Measurements from ENCODE around the gene CNDP1.

Gene CNDP1

DNA sequence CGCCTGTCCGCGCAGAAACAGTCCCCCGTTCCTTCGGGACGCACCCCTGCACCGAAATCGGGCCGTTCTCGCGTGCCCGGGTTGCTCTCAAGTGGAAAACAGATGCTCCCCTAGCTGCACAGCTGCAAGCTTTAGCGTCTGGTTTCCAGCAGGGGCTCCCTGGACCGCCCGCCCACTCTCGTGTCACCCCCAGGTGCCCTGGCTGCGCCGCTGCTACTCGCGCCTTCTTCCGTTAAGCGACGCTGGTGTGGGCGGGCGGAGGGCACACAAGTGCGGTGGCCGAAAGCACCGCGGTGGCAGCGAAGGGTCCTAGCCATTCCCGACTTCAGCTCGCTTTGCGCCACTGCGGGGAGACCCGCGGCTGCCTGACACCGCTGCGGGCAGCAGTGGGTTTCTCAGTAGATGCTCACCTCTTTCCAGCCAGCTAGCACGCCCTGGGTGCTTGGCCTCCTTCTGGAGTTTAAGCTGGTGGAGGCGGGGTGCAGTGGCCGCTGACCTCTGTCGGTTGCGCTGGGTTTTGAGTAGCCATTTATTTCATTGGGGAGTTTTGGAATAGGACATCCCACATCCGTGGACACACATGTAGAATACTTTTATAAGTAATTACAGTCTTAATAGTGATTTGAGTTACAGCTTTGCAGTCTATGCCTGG lies 64.2 kb downstream of the CNDP1 start (continued):
- TF ChIP-seq, protein P1, sequence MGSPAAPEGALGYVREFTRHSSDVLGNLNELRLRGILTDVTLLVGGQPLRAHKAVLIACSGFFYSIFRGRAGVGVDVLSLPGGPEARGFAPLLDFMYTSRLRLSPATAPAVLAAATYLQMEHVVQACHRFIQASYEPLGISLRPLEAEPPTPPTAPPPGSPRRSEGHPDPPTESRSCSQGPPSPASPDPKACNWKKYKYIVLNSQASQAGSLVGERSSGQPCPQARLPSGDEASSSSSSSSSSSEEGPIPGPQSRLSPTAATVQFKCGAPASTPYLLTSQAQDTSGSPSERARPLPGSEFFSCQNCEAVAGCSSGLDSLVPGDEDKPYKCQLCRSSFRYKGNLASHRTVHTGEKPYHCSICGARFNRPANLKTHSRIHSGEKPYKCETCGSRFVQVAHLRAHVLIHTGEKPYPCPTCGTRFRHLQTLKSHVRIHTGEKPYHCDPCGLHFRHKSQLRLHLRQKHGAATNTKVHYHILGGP (tag by site-specific recombination; IDR thresholded peaks at IDR 0.05): no peak
- TF ChIP-seq ZNF266 (tag by site-specific recombination; IDR thresholded peaks at IDR 0.05; ENCODE audit: low read depth) (no peak), ZNF133 (tag by site-specific recombination; IDR thresholded peaks at IDR 0.05) (no peak), ZNF548 (tag by site-specific recombination; IDR thresholded peaks at IDR 0.05) (no peak), WT1 (tag by site-specific recombination; IDR thresholded peaks at IDR 0.05) (no peak), ZNF311 (tag by site-specific recombination; IDR thresholded peaks at IDR 0.05; ENCODE audit: borderline replicate concordance) (no peak), ZBTB7A (tag by site-specific recombination; IDR thresholded peaks at IDR 0.05; ENCODE audit: low read depth) (no peak), ZNF843 (tag by site-specific recombination; IDR thresholded peaks at IDR 0.05) (no peak), ZNF623 (tag by site-specific recombination; IDR thresholded peaks at IDR 0.05) (no peak), ZNF248 (tag by site-specific recombination; IDR thresholded peaks at IDR 0.05) (no peak), ZNF19 (tag by site-specific recombination; IDR thresholded peaks at IDR 0.05; ENCODE audit: low read depth) (no peak), SP7 (tag by site-specific recombination; IDR thresholded peaks at IDR 0.05) (0 out of 2 replicates have a peak, but pooled peaks have one; percentile 17), ZEB2 (tag by site-specific recombination; IDR thresholded peaks at IDR 0.05) (no peak), ZNF654 (tag by site-specific recombination; IDR thresholded peaks at IDR 0.05; ENCODE audit: low read depth) (no peak), ZNF521 (tag by site-specific recombination; IDR thresholded peaks at IDR 0.05) (no peak), SALL2 (tag by site-specific recombination; IDR thresholded peaks at IDR 0.05; ENCODE audit: borderline replicate concordance) (no peak), ZNF140 (tag by site-specific recombination; IDR thresholded peaks at IDR 0.05) (no peak), ZNF792 (tag by site-specific recombination; IDR thresholded peaks at IDR 0.05) (no peak), ZNF768 (tag by site-specific recombination; IDR thresholded peaks at IDR 0.05) (no peak)
- TF ChIP-seq, protein P2, sequence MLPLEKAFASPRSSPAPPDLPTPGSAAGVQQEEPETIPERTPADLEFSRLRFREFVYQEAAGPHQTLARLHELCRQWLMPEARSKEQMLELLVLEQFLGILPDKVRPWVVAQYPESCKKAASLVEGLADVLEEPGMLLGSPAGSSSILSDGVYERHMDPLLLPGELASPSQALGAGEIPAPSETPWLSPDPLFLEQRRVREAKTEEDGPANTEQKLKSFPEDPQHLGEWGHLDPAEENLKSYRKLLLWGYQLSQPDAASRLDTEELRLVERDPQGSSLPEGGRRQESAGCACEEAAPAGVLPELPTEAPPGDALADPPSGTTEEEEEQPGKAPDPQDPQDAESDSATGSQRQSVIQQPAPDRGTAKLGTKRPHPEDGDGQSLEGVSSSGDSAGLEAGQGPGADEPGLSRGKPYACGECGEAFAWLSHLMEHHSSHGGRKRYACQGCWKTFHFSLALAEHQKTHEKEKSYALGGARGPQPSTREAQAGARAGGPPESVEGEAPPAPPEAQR (tag by site-specific recombination; IDR thresholded peaks at IDR 0.05): no peak
- TF ChIP-seq, protein P3, sequence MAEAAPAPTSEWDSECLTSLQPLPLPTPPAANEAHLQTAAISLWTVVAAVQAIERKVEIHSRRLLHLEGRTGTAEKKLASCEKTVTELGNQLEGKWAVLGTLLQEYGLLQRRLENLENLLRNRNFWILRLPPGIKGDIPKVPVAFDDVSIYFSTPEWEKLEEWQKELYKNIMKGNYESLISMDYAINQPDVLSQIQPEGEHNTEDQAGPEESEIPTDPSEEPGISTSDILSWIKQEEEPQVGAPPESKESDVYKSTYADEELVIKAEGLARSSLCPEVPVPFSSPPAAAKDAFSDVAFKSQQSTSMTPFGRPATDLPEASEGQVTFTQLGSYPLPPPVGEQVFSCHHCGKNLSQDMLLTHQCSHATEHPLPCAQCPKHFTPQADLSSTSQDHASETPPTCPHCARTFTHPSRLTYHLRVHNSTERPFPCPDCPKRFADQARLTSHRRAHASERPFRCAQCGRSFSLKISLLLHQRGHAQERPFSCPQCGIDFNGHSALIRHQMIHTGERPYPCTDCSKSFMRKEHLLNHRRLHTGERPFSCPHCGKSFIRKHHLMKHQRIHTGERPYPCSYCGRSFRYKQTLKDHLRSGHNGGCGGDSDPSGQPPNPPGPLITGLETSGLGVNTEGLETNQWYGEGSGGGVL (tag by site-specific recombination; IDR thresholded peaks at IDR 0.05): no peak; the same call in 1 of the 2 replicates
- TF ChIP-seq, protein P4, sequence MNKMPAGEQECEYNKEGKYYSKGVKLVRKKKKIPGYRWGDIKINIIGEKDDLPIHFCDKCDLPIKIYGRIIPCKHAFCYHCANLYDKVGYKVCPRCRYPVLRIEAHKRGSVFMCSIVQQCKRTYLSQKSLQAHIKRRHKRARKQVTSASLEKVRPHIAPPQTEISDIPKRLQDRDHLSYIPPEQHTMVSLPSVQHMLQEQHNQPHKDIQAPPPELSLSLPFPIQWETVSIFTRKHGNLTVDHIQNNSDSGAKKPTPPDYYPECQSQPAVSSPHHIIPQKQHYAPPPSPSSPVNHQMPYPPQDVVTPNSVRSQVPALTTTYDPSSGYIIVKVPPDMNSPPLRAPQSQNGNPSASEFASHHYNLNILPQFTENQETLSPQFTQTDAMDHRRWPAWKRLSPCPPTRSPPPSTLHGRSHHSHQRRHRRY (tag by site-specific recombination; IDR thresholded peaks at IDR 0.05): no peak
- TF ChIP-seq, protein P5, sequence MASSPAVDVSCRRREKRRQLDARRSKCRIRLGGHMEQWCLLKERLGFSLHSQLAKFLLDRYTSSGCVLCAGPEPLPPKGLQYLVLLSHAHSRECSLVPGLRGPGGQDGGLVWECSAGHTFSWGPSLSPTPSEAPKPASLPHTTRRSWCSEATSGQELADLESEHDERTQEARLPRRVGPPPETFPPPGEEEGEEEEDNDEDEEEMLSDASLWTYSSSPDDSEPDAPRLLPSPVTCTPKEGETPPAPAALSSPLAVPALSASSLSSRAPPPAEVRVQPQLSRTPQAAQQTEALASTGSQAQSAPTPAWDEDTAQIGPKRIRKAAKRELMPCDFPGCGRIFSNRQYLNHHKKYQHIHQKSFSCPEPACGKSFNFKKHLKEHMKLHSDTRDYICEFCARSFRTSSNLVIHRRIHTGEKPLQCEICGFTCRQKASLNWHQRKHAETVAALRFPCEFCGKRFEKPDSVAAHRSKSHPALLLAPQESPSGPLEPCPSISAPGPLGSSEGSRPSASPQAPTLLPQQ (tag by site-specific recombination; IDR thresholded peaks at IDR 0.05): no peak
- TF ChIP-seq, protein P6, sequence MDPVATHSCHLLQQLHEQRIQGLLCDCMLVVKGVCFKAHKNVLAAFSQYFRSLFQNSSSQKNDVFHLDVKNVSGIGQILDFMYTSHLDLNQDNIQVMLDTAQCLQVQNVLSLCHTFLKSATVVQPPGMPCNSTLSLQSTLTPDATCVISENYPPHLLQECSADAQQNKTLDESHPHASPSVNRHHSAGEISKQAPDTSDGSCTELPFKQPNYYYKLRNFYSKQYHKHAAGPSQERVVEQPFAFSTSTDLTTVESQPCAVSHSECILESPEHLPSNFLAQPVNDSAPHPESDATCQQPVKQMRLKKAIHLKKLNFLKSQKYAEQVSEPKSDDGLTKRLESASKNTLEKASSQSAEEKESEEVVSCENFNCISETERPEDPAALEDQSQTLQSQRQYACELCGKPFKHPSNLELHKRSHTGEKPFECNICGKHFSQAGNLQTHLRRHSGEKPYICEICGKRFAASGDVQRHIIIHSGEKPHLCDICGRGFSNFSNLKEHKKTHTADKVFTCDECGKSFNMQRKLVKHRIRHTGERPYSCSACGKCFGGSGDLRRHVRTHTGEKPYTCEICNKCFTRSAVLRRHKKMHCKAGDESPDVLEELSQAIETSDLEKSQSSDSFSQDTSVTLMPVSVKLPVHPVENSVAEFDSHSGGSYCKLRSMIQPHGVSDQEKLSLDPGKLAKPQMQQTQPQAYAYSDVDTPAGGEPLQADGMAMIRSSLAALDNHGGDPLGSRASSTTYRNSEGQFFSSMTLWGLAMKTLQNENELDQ (tag by site-specific recombination; IDR thresholded peaks at IDR 0.05; ENCODE audit: low read depth): no peak
- TF ChIP-seq, protein P7, sequence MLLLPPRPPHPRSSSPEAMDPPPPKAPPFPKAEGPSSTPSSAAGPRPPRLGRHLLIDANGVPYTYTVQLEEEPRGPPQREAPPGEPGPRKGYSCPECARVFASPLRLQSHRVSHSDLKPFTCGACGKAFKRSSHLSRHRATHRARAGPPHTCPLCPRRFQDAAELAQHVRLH (tag by site-specific recombination; IDR thresholded peaks at IDR 0.05): no peak
- TF ChIP-seq, protein P8, sequence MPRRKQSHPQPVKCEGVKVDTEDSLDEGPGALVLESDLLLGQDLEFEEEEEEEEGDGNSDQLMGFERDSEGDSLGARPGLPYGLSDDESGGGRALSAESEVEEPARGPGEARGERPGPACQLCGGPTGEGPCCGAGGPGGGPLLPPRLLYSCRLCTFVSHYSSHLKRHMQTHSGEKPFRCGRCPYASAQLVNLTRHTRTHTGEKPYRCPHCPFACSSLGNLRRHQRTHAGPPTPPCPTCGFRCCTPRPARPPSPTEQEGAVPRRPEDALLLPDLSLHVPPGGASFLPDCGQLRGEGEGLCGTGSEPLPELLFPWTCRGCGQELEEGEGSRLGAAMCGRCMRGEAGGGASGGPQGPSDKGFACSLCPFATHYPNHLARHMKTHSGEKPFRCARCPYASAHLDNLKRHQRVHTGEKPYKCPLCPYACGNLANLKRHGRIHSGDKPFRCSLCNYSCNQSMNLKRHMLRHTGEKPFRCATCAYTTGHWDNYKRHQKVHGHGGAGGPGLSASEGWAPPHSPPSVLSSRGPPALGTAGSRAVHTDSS (tag by site-specific recombination; IDR thresholded peaks at IDR 0.05): no peak
- TF ChIP-seq, protein P9, sequence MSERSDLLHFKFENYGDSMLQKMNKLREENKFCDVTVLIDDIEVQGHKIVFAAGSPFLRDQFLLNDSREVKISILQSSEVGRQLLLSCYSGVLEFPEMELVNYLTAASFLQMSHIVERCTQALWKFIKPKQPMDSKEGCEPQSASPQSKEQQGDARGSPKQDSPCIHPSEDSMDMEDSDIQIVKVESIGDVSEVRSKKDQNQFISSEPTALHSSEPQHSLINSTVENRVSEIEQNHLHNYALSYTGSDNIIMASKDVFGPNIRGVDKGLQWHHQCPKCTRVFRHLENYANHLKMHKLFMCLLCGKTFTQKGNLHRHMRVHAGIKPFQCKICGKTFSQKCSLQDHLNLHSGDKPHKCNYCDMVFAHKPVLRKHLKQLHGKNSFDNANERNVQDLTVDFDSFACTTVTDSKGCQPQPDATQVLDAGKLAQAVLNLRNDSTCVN (tag by site-specific recombination; optimal IDR thresholded peaks at IDR 0.05): peak; percentile 48

Data from HEK293 (cell line).